ENCODE data around the gene PLSCR4.
A peak's percentile ranks its signal among the peaks of the same experiment; 100 is the strongest.

The PLSCR4 gene

DNA sequence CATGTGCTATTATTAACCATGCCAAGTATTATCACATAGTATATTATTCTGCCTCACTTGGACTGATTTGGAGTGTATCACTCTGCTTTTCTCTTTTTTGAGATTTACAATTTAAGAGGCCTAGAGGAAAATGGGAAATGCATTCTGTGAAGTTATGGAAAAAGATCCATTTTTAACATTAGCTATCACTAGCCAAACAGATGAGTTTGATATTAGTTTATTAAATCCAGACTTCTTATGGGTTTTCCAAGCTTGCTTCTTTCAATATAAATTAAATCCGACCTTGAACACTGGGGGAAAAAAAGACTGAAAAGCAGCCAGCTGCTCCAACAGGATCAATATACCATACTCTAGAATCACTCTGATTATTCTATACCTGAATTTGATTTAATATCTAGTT, 59.9 kb downstream of the PLSCR4 start:
- TF ChIP-seq, protein P1, sequence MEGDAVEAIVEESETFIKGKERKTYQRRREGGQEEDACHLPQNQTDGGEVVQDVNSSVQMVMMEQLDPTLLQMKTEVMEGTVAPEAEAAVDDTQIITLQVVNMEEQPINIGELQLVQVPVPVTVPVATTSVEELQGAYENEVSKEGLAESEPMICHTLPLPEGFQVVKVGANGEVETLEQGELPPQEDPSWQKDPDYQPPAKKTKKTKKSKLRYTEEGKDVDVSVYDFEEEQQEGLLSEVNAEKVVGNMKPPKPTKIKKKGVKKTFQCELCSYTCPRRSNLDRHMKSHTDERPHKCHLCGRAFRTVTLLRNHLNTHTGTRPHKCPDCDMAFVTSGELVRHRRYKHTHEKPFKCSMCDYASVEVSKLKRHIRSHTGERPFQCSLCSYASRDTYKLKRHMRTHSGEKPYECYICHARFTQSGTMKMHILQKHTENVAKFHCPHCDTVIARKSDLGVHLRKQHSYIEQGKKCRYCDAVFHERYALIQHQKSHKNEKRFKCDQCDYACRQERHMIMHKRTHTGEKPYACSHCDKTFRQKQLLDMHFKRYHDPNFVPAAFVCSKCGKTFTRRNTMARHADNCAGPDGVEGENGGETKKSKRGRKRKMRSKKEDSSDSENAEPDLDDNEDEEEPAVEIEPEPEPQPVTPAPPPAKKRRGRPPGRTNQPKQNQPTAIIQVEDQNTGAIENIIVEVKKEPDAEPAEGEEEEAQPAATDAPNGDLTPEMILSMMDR (IDR thresholded peaks at IDR 0.05; ENCODE audit: control insufficient read depth, extremely low read depth, insufficient read depth), result no peak
- DNase-seq (ENCODE audit: low read depth), result no peak

DNA sequence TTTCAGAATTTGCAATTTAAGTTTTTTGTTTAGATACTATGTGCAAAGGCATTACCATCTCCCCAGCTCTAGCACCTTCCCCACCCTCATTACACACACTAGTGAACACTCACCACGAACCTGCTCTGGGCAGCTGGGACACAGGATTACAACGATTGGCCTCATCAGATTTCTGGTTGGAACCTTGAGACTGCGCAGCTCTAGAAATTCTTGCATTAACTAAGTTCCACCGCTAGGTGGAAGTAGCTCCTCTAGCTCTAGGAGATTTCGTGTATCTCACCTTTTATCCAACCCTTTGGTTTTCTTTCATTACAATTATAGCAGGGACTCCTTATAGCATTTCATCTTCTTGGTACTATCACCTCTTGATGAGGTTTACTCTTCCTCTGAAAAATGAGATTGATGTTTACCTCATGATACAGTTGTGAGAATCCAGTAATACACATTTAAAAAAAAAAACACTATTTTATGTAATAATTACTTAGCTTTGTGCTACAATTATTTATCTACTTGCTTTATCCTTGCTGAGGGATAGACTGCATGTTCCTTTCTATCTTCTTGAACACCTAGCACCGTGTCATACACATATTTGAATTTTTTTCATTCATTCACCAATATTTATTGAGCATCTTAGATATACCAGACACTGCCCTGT, 61.3 kb downstream of the PLSCR4 start:
- TF ChIP-seq, protein P1 (IDR thresholded peaks at IDR 0.05; ENCODE audit: control insufficient read depth, extremely low read depth, insufficient read depth), result peak; percentile 78
- no peak overlapping the region for H3K4me3 ChIP-seq (ENCODE audit: low read depth, low read length)
- peak; percentile 18 for DNase-seq (ENCODE audit: low read depth)

More for the DNA sequence above, 59.9 kb downstream of the PLSCR4 start:
- no peak overlapping the region for H3K4me3 ChIP-seq (ENCODE audit: low read depth, low read length)

DNA sequence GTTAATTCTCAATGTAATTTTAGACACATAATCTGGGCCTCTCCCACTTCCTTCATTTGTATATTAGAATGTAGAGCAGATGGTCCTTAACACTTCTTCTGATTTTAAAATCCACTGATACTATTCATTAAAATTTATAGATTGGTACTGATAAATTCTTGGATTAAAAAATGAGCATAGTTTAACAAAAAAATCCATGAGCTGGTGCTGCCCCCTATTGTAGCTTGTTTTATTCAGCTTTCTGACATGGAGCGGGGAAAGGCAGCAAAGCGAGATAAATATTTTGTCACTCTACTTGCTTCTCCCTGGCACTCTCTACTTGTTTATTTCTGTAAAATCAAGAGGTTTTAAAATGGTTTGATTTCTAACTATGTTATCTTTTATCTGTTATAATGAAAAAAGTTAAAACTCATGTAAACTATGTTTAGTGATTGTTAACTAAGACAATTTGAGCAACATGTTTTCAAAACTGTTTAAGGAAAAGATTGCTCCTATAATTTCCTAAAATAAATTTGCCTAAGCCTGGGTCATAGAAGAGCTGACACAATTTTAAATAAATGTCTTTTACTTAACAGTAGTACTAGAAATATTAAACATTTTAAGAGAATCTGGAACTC, 63.5 kb downstream of the PLSCR4 start:
- TF ChIP-seq, protein P1 (IDR thresholded peaks at IDR 0.05; ENCODE audit: control insufficient read depth, extremely low read depth, insufficient read depth), result peak; percentile 71
- H3K4me3 ChIP-seq (ENCODE audit: low read depth, low read length), result no peak overlapping the region
- no peak for DNase-seq (ENCODE audit: low read depth)

DNA sequence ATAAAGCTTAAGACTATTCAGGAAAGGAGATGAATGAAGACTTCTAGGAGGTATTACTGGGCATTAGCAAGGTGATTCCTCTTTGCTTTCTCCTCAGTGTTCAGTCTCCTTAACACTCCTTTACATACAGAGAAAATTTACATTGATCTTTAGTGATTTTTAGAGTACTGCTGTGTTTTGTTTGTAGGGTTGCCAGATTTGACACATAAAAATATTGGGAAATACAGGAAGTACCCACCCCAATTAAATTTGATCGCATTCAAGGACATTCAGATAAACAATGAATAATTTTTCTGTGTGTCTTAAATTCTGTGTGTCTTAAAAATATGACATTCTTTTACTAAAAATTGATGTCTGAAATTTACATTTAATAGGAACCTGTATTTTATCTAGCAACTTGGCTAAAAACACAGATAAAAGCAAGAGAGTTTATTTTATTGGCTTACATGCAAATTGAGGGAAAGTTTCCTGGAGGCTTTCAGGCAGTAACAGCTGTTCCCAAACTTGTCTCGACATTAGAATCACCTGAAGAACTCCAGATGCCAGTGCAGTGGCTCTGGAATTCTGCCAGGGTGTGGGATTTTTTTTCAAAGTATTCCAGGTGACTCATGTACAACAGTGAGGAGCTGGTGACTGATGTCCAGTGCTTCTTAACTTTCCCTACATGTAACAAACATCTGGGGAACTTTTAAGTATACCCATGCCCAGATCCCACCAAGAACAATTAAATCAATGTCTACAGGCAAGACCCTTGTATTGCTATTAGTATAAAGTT, 66.5 kb downstream of the PLSCR4 start:
- no peak overlapping the region for H3K4me3 ChIP-seq (ENCODE audit: low read depth, low read length)
- TF ChIP-seq, protein P1 (IDR thresholded peaks at IDR 0.05; ENCODE audit: control insufficient read depth, extremely low read depth, insufficient read depth), result no peak
- no peak for DNase-seq (ENCODE audit: low read depth)

DNA sequence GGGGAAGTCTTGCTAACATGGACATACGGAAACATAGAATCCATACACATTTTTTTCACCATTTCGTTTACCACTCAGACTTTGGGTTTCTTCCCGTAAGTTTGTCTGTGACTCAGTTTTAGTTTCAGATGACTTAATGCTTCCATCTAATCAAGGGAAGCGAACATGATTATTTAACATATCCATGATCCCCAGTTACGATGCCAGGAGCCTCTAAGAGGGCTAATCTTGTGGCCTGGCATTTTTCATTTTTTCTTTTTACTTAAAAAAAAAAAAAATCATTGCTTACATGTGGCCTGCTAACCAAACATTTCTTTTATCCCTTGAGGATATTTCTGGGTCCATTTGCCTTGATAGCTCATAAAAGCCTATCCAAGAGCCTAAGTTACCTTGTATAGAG, 69.7 kb downstream of the PLSCR4 start:
- no peak overlapping the region for H3K4me3 ChIP-seq (ENCODE audit: low read depth, low read length)
- no peak for DNase-seq (ENCODE audit: low read depth)
- TF ChIP-seq, protein P1 (IDR thresholded peaks at IDR 0.05; ENCODE audit: control insufficient read depth, extremely low read depth, insufficient read depth), result no peak

DNA sequence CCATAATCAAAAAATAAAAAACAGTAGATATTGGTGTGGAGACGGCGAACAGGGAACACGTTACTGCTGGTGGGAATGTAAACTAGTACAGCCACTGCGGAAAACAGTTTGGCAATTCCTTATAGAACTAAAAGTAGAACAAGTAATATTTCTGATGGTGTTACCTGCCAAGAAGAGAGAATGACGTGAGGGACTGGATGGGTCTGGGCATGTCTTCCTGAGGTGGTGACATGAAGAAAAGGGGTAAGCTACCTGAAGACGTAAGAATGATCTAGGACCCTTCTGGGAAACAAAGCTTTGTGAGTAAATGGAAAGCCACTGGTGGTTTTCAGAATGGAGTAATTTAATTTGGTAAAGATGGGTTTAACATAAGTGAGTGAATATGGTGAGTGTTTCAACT, 70.5 kb downstream of the PLSCR4 start:
- H3K4me3 ChIP-seq (ENCODE audit: low read depth, low read length), result no peak overlapping the region
- DNase-seq (ENCODE audit: low read depth), result no peak
- TF ChIP-seq, protein P1 (IDR thresholded peaks at IDR 0.05; ENCODE audit: control insufficient read depth, extremely low read depth, insufficient read depth), result no peak
